Progenitor cell of endocrine pancreas (in vitro differentiated cells): ENCODE results near the gene TSHZ1. TPM values are rescaled to one million over a fixed set of nuclear protein-coding genes. Genes with fewer than 3 reads are reported as not detected.

ENCODE experiments used
- DNase-seq: peaks from one replicate; pipeline ENCODE4 v3.0.0; 2021; ENCODE audit warnings: low spot score; ENCODE audit not compliant: unreplicated experiment
- H3K27ac Mint-ChIP-seq: 2 replicates; pipeline ENCODE4 v1.8.0; 2021; ENCODE audit warnings: mild to moderate bottlenecking, moderate library complexity, mixed read lengths
- H3K27me3 Mint-ChIP-seq: 2 replicates; pipeline ENCODE4 v1.8.0; 2021; ENCODE audit warnings: mixed read lengths
- H3K36me3 Mint-ChIP-seq: 2 replicates; pipeline ENCODE4 v1.8.0; 2022; ENCODE audit warnings: mixed read lengths; ENCODE audit not compliant: insufficient read depth
- H3K4me1 Mint-ChIP-seq: 2 replicates; pipeline ENCODE4 v1.8.0; 2021; ENCODE audit warnings: low read depth, mixed read lengths
- H3K4me3 Mint-ChIP-seq: 2 replicates; pipeline ENCODE4 v1.8.0; 2021; ENCODE audit warnings: low read depth, mild to moderate bottlenecking, moderate library complexity, mixed read lengths
- H3K9me3 Mint-ChIP-seq: 2 replicates; pipeline ENCODE4 v1.8.0; 2021; ENCODE audit warnings: low read depth, mixed read lengths
- total RNA-seq: library from RNA; stranded (reverse); gene quantifications from 2 replicates; pipeline ENCODE4 v1.2.1, GENCODE V29; 2021
- TF ChIP-seq, protein P1 (sequence below): fragments of 200-600 bp; sonication (generic); IDR thresholded peaks from one replicate; pipeline ENCODE4 v1.5.0; 2021; ENCODE audit warnings: antibody characterized with exemption, mild to moderate bottlenecking; ENCODE audit not compliant: unreplicated experiment

TSHZ1 gene
- total RNA-seq, 1 donor from 2014 or later, result 17.1 TPM

DNA sequence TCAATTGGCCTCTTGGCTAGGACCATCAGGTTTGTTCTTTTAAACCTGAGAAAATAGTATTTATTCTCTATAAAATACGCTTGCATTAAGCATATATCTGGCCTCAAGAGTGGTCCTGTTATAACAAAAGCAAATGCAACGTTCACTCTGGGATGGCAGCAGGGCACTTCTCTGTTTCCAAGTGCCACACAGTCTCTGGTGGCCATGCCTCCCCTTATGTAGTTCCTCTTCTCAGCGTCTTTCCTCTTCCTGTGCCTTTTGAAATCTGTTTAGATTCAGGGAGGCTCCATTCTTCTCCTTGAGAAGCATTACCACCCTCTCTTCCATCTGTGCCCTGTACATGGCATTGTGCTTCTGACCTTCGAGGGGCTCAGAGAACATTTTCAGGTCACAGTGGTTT, 51.9 kb downstream of the TSHZ1 start:
- H3K27me3 Mint-ChIP-seq, result no peaks in the 10 kb centered on the region
- H3K4me3 Mint-ChIP-seq, result no peak overlapping the region
- no peak for DNase-seq
- peaks cover 3% of the 10 kb centered on the region for H3K4me1 Mint-ChIP-seq
- H3K36me3 Mint-ChIP-seq, result no peaks in the 10 kb centered on the region
- H3K27ac Mint-ChIP-seq, result no peak overlapping the region
- H3K9me3 Mint-ChIP-seq, result no peaks in the 10 kb centered on the region
- TF ChIP-seq, protein P1, sequence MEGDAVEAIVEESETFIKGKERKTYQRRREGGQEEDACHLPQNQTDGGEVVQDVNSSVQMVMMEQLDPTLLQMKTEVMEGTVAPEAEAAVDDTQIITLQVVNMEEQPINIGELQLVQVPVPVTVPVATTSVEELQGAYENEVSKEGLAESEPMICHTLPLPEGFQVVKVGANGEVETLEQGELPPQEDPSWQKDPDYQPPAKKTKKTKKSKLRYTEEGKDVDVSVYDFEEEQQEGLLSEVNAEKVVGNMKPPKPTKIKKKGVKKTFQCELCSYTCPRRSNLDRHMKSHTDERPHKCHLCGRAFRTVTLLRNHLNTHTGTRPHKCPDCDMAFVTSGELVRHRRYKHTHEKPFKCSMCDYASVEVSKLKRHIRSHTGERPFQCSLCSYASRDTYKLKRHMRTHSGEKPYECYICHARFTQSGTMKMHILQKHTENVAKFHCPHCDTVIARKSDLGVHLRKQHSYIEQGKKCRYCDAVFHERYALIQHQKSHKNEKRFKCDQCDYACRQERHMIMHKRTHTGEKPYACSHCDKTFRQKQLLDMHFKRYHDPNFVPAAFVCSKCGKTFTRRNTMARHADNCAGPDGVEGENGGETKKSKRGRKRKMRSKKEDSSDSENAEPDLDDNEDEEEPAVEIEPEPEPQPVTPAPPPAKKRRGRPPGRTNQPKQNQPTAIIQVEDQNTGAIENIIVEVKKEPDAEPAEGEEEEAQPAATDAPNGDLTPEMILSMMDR, result no peak

- Mint-ChIP-seq H3K27me3 (no peaks in the 10 kb centered on the region), H3K9me3 (no peaks in the 10 kb centered on the region), H3K4me1 (peaks cover 4% of the 10 kb centered on the region), H3K36me3 (no peaks in the 10 kb centered on the region), H3K27ac (no peak overlapping the region), H3K4me3 (no peak overlapping the region)
- TF ChIP-seq, protein P1, result no peak
- no peak for DNase-seq
These were observed 53.6 kb downstream of the TSHZ1 start for GRCh38 chr18:75264195-75264594.

GRCh38 chr18:75264926-75265597, 54.5 kb downstream of the TSHZ1 start:
- no peaks in the 10 kb centered on the region for H3K36me3 Mint-ChIP-seq
- peaks cover 5% of the 10 kb centered on the region for H3K4me1 Mint-ChIP-seq
- no peaks in the 10 kb centered on the region for H3K9me3 Mint-ChIP-seq
- DNase-seq, result no peak
- H3K27me3 Mint-ChIP-seq, result no peaks in the 10 kb centered on the region
- TF ChIP-seq, protein P1, result no peak
- H3K4me3 Mint-ChIP-seq, result no peak overlapping the region
- H3K27ac Mint-ChIP-seq, result no peak overlapping the region

DNA sequence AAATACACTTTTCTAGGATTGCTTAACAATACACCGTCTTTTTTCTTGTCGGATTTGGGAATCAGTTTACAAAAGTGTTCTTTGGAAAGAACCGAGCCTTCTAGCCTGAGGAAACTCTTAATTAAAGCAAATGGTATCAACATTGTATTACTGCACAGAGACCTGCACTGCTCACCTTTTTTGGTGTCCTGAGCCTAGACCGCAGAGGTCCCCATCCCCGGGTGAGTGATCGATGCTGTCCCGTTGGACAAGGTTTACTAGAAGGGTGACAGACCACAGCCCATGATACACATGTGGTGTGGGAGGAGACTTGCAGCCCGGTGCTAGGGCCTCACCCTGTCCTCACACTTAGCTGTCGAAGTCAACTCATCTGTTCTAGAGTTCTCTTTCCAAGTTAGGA, 55.3 kb downstream of the TSHZ1 start:
- TF ChIP-seq, protein P1, result no peak
- DNase-seq, result no peak
- no peak overlapping the region for H3K4me3 Mint-ChIP-seq
- no peak overlapping the region for H3K27ac Mint-ChIP-seq
- H3K27me3 Mint-ChIP-seq, result no peaks in the 10 kb centered on the region
- peaks cover 5% of the 10 kb centered on the region for H3K4me1 Mint-ChIP-seq
- H3K9me3 Mint-ChIP-seq, result no peaks in the 10 kb centered on the region
- H3K36me3 Mint-ChIP-seq, result no peaks in the 10 kb centered on the region

GRCh38 chr18:75267643-75268363, 57.2 kb downstream of the TSHZ1 start:
- no peak for DNase-seq
- TF ChIP-seq, protein P1, result no peak
- H3K27ac Mint-ChIP-seq, result no peak overlapping the region
- H3K4me1 Mint-ChIP-seq, result peaks cover 5% of the 10 kb centered on the region
- no peaks in the 10 kb centered on the region for H3K36me3 Mint-ChIP-seq
- H3K4me3 Mint-ChIP-seq, result no peak overlapping the region
- no peaks in the 10 kb centered on the region for H3K9me3 Mint-ChIP-seq
- no peaks in the 10 kb centered on the region for H3K27me3 Mint-ChIP-seq
